Left lung (tissue), 10 donors: Measurements from ENCODE around the gene KCNJ5. TPM values are rescaled to one million over a fixed set of nuclear protein-coding genes. Genes with fewer than 3 reads are reported as not detected.

Source experiments
- ATAC-seq: fragments of 200-7000 bp; cut with Tn5 transposase; one replicate; pipeline ENCODE4 v1.9.1; 2020; ENCODE audit warnings: moderate library complexity
- DNase-seq, 4 donors: peaks; one replicate each; pipeline ENCODE4 v3.0.0-alpha.2; 2013 to 2020
- H3K27ac ChIP-seq, 2 donors: fragments of 200-600 bp; sonication (generic) in 1 of 2; one replicate each; pipeline versions ENCODE4 v1.5.0 to v1.8.0; 2020 to 2021
- H3K27me3 ChIP-seq, 2 donors: fragments of 200-600 bp; sonication (generic) in 1 of 2; one replicate each; pipeline versions ENCODE4 v1.5.0 to v1.8.0; 2020 to 2021
- H3K36me3 ChIP-seq, 2 donors: fragments of 200-600 bp; sonication (generic) in 1 of 2; one replicate each; pipeline versions ENCODE4 v1.5.0 to v1.8.0; 2020 to 2021
- H3K4me1 ChIP-seq, 2 donors: fragments of 200-600 bp; one replicate each; pipeline ENCODE4 v1.8.0; 2021
- H3K4me3 ChIP-seq, 2 donors: fragments of 200-600 bp; sonication (generic) in 1 of 2; one replicate each; pipeline versions ENCODE4 v1.5.0 to v1.8.0; 2020 to 2021; ENCODE audit warnings: mild to moderate bottlenecking in 1 of 2
- H3K9me3 ChIP-seq, 2 donors: fragments of 200-600 bp; sonication (generic) in 1 of 2; one replicate each; pipeline versions ENCODE4 v1.5.0 to v1.8.0; 2020 to 2021
- CTCF ChIP-seq, 2 donors: fragments of 200-600 bp; sonication (generic) in 1 of 2; IDR thresholded peaks; one replicate each; pipeline versions ENCODE4 v1.5.0 to v1.8.0; 2021; ENCODE audit warnings: antibody characterized with exemption in 2 of 2
- intact Hi-C, 2 donors: fragments of 100-400 bp; cut with DNase I; formaldehyde crosslinking; loops; one replicate each; pipeline versions ENCODE4 v1.11.2 to v1.14.2; 2022
- polyA plus RNA-seq, 6 donors: library from polyadenylated mRNA; unstranded; fragments of 120-200 nt; gene quantifications; one replicate each; pipeline ENCODE4 v1.2.1, GENCODE V29; 2013; ENCODE audit not compliant: insufficient read length in 6 of 6
- total RNA-seq, 2 donors: library from RNA; stranded (reverse); fragmentation: NEBNext Ultra II Directional; extraction: Animal tissue kit (Norgen Biotek cat#: 25700); gene quantifications; one replicate each; pipeline ENCODE4 v1.2.1, GENCODE V29; 2021
- donor health status: DM: no; HTN: yes; CAD: no.
- donor health status: DM: no; HTN: no; CAD: no.

KCNJ5 gene
- total and polyA plus RNA-seq, 8 donors, result 3.8 to 15.6 (median 11.3) TPM

DNA sequence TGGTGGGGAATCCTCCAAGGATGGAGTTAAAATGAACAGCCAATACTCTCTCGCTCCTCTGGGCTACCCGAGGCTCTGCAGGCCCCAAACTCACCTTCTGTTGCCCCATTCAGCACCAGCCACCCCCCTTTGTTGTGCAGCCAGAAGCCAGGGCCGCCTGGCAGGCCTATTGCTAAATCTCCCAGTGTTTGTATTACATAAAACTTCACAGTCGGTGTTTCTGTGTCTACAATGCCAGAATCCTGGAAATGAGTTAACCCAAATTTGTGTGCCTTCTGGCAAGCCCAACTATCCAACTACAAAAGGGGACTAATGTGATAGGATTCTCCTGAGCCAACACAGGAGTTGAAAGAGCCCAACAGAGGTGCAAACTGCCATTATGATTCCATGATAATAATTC is 9.3 kb downstream of the KCNJ5 start:
- H3K27me3 ChIP-seq, result peaks cover 0 to 24% of the 10 kb centered on the region in 2 donors
- H3K27ac ChIP-seq, result no peak overlapping the region
- peaks cover 6 to 30% of the 10 kb centered on the region in 2 donors for H3K4me1 ChIP-seq
- intact Hi-C loops, result no loop called here
- no peak for TF ChIP-seq CTCF (IDR thresholded peaks at IDR 0.05)
- H3K9me3 ChIP-seq, result no peaks in the 10 kb centered on the region
- no peak for ATAC-seq
- H3K36me3 ChIP-seq, result no peaks in the 10 kb centered on the region
- H3K4me3 ChIP-seq, result no peak overlapping the region
- no peak for DNase-seq

DNA sequence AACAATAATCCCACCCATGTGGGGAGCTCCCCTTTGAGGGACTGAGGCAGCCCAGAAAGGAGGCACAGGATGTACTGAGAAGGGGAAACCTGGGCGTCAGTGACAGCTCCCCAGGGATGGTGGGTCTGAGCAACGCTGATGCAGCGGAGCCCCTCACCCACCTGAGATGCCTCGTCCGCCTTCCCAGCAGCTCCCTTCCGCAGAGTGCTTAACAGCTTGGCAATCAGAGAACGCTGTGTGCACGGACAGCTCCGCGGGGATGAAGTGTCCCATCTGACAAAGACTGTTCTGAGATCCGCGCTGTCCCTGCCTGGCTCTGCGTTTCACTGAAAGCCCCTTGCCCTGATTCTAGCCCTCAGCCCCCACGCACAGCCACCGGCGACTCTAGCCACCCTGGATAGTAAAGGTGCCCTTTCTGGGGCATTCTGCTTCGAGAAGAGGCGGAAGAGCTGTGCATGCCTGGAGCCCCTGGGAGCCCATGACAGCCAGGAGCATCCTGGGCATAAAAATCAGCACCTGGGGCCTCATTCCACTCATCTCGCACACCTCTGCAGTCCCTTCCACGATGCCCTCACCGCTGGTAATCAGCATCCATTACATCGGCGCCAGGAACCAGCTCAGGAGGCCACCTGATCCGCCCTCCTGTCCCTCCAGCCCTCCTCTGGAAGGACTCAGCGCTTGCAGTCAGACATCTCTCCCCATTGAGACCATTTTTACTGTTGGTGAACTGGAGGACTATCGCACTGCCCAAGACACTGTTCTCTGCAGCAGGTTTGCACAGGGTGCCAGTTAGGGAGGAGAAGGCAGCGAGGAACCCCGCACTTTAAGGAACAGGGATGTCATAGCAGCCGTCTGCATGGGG is 10.7 kb downstream of the KCNJ5 start:
- Histone ChIP-seq H3K9me3 (no peaks in the 10 kb centered on the region), H3K36me3 (no peaks in the 10 kb centered on the region), H3K27ac (no peak overlapping the region), H3K4me3 (no peak overlapping the region), H3K4me1 (peaks cover 6 to 44% of the 10 kb centered on the region in 2 donors), H3K27me3 (peaks cover 0 to 27% of the 10 kb centered on the region in 2 donors)
- no peak for DNase-seq
- intact Hi-C loops, result no loop called here
- TF ChIP-seq CTCF (IDR thresholded peaks at IDR 0.05), result no peak
- ATAC-seq, result no peak

GRCh38 chr11:128902515-128903066 is 11.4 kb downstream of the KCNJ5 start:
- Histone ChIP-seq H3K9me3 (no peaks in the 10 kb centered on the region), H3K4me3 (no peak overlapping the region), H3K27ac (no peak overlapping the region), H3K36me3 (no peaks in the 10 kb centered on the region), H3K27me3 (peaks cover 0 to 27% of the 10 kb centered on the region in 2 donors), H3K4me1 (peaks cover 6 to 51% of the 10 kb centered on the region in 2 donors)
- ATAC-seq (no peak), DNase-seq (no peak)
- intact Hi-C loops, result no loop called here
- TF ChIP-seq CTCF (IDR thresholded peaks at IDR 0.05), result no peak

GRCh38 chr11:128903248-128904061 is 12.3 kb downstream of the KCNJ5 start:
- peaks cover 11 to 54% of the 10 kb centered on the region in 2 donors for H3K4me1 ChIP-seq
- TF ChIP-seq CTCF (IDR thresholded peaks at IDR 0.05), result no peak
- peaks cover 0 to 27% of the 10 kb centered on the region in 2 donors for H3K27me3 ChIP-seq
- H3K4me3 ChIP-seq, result no peak overlapping the region
- ATAC-seq (peak; percentile 12), DNase-seq (peak in 1 of 4 donors; percentile 71)
- H3K27ac ChIP-seq, result no peak overlapping the region
- intact Hi-C loops, result no loop called here
- no peaks in the 10 kb centered on the region for H3K9me3 ChIP-seq
- no peaks in the 10 kb centered on the region for H3K36me3 ChIP-seq

GRCh38 chr11:128904303-128904655 is 13.1 kb downstream of the KCNJ5 start:
- H3K9me3 ChIP-seq, result no peaks in the 10 kb centered on the region
- H3K4me1 ChIP-seq, result peaks cover 11 to 62% of the 10 kb centered on the region in 2 donors
- no peak for TF ChIP-seq CTCF (IDR thresholded peaks at IDR 0.05)
- H3K27me3 ChIP-seq, result peaks cover 0 to 27% of the 10 kb centered on the region in 2 donors
- H3K27ac ChIP-seq, result peak overlapping the region in 1 of 2 donors; percentile 33
- DNase-seq, result no peak
- no peak for ATAC-seq
- intact Hi-C loops, result no loop called here
- no peaks in the 10 kb centered on the region for H3K36me3 ChIP-seq
- H3K4me3 ChIP-seq, result no peak overlapping the region
